Stimulated activated CD8-positive, alpha-beta memory T cell treated with anti-CD3 and anti-CD28 coated beads, Interleukin-15, amount 100 ng/mL, for 4 hours (primary cell): ENCODE results near the gene ZRANB3.
"Not testable (repeated sequence)": the region's sequence is repeated elsewhere in the genome, so short reads cannot be mapped to it uniquely, and the experiment has no call there.

Experiments used
- DNase-seq, 2 donors: peaks; one replicate each; pipeline ENCODE4 v3.0.0-alpha.2; 2020; ENCODE audit warnings: low read depth in 2 of 2

Gene ZRANB3

DNA sequence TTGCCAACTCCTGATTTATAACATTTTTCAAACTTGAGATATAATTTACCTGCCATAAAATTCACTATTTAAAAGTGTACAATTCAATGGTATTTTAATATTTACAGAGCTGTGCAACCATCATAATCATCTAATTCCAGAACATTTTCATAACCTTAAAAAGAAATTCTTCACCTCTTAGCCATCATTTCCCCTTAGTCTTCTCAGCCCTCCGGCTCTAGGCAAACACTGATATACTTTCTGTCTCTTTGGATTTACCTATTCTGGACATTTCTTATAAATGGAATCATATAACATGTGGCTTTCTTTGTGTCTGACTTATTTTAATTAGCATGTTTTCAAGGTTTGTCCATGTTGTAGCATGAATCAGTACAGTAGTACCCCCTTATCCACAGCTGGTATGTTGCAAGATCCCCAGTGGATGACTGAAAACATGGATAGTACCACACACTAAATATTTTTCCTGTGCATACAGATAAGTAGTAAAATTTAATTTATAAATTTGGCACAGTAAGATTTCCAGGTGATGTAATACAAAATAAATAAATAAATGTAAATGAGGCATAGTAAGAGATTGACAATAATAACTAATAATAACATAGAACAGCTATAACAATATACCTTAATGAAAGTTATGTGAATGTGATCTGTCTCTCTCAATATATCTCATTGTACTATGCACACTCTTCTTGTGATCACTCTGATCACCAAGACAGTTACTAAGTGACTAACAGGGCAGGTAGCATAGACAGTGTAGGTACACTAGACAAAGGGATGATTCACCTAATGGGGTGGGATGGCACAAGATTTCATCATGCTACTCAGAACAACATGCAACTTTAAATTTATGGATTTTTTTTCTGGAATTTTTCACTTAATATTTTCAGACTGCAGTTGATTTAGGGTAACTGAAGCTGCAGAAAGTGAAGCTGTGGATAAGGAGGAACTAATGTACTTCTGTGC, 405.8 kb downstream of the ZRANB3 start:
- no peak for DNase-seq

DNA sequence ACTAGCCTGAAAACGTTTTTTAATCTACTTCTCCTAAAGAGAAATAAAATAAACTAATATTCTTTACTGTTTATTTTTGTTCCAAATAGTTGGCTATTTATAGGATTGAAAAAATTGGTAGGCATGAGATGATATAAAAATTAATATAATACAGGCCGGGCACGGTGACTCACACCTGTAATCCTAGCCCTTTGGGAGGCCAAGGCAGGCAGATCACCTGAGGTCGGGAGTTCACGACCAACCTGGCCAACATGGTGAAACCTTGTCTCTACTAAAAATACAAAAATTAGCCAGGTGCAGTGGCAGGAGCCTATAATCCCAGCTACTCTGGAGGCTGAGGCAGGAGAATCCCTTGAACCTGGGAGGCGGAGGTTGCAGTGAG, 409.4 kb downstream of the ZRANB3 start:
- DNase-seq = not testable (repeated sequence)

DNA sequence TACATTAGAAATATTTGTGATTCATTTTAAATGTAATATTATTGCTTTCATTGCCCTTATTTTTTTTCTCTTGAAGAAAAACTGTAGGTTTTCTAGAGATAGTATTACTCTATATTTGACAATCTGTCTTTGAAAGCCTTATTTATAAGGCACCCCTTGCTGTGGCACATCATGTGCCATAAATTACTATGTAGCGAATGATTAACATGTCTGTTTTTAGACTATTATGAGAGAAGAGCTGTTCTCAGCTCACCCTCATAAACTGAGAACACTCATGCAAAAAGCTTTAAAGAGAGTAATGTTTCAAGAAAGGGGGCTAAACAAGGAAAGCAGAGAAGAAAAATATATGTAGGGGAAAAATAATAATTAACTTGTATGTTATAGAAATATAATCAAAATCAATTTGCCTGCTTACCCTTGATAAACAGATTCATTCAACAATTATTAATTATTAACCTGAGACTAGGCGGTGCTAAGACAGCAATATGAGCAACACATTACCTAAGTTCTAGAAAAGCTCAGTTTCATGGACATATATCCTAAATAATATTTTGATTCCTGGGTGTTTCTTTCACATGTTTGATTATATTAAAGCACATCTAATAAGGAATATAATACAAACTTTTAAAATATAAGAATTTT, 409.9 kb downstream of the ZRANB3 start:
- DNase-seq = no peak

DNA sequence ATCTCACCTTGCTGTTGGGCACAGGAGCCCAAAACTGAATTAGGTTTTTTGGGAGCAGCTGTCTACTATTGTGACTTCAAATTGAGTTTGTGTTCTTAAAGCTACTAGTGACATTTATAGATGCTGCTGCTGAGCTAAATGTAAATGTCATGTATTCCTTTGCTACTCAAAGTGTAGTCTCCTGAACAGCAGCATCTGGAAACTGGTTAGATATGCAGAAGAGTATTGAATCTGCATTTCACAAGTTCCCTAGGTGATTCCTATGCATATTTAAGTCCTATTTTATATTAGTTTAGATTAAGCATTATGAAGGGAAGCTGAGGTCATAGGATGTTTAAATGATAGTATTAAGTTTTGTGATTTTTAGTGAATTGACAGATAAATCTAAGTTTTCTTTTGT, 411.4 kb downstream of the ZRANB3 start:
- DNase-seq = no peak

DNA sequence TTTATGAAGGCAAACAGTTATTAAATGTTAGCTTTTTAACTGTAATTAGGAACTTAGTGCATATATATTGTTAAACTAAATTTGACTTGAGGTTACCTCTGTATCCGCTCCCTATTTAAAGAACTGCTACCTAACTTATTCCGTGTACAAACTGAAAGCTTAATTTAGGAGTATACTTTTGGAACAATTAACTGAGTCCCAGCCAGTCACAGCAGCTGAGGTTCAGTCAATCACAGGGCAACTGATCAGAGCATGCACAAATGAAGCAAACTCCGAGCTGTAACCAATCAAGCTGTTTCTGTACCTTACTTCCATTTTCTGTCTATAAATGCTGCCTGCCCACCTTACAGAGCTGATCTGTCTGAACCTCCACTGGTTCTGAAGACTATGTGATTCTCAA, 417.7 kb downstream of the ZRANB3 start:
- DNase-seq = no peak

DNA sequence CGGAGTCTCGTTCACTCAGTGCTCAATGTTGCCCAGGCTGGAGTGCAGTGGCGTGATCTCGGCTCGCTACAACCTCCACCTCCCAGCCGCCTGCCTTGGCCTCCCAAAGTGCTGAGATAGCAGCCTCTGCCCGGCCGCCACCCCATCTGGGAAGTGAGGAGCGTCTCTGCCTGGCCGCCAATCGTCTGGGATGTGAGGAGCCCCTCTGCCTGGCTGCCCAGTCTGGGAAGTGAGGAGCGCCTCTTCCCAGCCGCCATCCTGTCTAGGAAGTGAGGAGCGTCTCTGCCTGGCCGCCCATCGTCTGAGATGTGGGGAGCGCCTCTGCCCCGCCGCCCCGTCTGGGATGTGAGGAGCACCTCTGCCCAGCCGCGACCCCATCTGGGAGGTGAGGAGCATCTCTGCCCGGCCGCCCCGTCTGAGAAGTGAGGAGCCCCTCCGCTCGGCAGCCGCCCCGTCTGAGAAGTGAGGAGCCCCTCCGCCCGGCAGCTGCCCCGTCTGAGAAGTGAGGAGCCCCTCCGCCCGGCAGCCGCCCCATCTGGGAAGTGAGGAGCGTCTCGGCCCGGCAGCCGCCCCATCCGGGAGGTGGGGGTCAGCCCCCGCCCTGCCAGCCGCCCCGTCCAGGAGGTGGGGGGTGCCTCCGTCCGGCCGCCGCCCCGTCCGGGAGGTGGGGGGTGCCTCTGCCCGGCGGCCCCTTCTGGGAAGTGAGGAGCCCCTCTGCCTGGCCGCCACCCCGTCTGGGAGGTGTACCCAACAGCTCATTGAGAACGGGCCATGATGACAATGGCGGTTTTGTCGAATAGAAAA, 425.3 kb downstream of the ZRANB3 start:
- DNase-seq = not testable (repeated sequence)

DNA sequence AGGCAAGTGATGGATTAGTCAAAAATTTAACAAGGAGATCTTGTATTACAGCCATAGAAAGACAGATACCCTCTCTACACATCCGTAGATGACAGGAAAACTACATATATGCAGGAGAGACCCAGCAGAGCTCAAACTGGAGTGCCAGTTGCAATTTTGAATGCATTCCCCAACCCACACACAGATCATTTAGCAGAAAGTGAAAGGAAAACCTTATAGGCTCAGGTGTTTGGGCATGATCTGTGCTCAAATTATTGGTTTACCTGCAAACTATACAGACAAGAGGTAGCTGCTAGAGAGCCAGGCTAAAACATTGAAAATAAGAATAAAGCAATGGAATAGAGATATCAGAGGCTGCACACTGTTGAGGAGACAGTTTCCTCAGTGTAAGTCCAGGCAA, 427.2 kb downstream of the ZRANB3 start:
- no peak for DNase-seq

DNA sequence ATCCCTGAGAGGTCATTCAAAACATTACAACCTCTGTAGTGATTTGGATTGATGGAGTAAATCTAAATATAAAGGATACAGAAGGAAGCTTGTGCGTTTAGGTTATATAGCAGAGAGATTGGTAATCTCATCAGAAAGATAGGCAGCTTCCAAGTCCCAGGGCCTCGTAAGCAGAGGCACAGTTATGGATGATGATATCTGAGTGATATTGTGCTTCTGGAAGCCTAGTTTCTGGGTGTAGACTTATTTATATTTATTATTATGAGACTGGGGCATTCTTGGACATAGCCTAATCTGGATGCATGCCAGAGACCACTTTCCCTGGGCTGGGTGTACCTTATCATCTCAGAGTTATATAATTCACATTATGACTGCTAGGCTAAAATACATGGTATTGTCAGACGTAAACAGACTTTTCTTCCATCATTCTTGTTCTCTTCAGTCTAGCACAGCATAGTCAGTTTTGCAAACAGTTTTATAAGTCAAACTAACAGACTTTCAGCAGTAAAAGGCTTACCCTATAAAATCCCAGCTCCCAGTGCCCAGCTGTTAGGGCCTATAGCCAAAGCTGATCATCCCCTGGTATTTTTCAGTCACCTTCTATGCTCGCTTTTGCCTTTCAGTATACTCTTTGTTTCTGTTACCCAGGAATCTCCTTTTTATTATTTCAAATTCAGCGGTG, 431.1 kb downstream of the ZRANB3 start:
- no peak for DNase-seq

DNA sequence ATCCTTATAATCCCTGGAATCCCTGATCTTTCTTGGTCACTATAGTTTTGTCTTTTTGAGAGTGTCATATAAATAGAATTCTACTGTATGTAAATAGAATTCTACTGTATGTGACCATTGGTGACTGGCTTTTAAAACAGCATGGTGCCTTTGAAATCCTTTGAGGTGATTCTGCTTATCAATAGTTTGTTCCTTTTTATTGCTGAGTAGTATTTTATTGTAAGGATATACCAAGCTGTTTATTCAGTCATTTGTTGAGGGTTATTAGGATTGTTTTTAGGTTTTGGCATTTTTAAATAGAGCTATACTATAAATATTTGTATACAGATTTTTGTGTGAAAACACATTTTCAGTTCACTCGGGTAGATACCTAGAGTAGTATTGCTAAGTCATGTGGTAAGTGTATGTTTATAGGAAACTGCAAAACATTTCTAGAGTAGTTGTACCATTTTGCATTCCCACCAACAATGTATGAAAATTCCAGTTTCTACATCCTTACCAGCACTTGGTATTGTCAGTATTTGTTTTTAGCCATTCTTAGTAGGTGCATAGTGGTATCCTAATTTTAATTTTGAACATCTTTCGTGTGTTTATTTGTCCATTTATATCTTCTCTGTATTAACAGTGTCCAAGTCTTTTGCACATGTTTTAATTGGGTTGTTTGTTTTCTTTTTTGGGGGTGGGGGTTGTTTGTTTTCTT, 433.3 kb downstream of the ZRANB3 start:
- DNase-seq = no peak

DNA sequence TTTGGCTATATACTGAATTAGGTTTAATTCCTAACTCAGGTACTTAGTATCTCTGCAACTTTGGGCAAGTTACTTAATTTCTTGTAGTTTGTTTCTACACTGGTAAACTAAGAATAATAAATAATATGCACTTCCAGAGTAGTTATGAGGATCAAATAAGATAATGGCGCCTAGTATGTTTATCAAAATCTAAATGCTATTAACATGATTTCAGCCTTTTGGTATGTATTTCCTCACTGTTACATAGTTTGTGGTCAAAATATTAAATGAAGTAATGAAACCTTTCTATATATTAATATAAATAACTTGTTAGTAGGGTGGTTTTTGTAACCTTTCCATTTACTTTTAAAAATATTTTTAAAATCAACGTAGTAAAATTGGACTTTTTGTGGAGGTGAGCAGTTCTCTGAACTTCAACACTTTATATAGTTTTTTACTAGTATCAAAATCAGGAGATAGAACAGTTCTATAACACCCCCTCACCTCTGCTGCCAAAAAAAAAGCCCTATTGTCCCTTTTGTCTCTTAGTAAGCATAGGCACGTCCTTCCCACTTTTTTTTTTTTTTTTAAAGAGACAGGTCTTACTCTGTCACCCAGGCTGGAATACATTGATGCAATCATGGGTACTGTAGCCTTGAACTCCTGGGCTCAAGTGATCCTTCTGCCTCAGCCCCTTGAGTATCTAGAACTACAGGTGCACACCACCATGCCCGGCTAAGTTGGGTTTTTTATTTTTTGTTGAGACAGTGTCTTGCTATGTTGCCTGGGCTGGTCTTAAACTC, 434.2 kb downstream of the ZRANB3 start:
- no peak for DNase-seq

DNA sequence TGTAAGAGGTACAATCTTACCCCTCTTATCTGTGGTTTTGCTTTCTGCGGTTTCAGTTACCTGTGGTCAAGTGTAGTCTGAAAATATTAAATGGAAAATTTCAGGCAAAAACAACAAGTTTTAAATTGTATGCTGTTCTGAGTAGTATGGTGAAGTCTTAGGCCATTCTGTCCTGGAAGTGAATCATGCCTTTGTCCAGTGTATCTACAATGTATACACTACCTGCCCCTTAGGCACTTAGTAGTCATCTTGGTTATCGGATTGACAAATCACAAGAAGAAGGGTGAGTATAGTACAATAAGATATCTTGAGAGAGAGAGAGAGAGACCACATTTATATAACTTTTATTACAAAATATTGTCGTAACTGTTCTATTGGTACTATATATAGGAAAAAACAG, 435.4 kb downstream of the ZRANB3 start:
- DNase-seq = no peak

DNA sequence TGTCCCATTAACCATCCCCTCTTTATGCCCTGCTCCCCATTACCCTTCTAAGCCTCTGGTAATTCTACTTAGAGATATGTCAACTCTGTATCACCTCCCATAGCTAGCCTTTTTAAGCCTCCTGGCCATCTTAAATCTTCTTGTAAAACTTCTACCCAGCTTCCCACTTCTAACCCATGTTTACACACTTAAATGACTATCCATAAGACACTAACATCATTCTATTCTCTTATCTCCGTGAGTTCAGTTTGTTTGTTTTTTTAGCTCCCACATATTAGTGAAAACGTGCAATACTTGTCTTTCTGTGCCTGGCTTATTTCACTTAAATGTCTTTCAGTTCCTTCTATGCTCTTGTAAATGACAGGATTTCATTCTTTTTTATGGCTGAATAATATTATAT, 436.5 kb downstream of the ZRANB3 start:
- DNase-seq = no peak

DNA sequence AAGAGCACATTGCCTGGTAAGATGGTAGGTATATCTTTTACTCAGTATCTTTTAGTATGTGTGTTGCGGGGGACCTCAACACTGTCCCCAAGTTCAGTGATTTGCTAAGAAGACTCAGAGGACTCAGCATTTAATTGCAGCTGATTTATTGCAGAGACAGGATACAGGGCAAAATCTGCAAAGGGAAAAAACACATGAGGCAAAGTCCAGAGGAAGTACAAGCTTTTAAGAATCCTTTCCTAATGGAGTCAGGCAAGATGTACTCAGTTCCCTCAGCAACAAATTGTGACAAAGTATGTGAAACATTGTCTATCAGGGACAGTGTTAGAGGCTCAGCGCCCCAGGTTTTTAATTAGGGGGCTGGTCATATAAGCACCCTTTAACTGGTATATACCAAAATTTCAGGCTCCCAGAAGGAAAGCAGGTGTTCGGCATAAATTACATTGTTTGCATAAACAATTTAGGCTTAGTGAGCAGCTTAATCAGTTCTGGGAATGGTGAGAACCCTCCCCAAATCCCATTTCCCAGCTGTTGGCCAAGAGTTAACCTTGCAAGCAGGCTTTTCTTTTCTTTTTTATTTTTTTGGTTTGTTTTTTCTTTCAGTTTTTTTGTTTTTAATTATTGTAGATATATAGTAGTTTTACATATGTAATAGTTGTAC, 437.2 kb downstream of the ZRANB3 start:
- DNase-seq = no peak

DNA sequence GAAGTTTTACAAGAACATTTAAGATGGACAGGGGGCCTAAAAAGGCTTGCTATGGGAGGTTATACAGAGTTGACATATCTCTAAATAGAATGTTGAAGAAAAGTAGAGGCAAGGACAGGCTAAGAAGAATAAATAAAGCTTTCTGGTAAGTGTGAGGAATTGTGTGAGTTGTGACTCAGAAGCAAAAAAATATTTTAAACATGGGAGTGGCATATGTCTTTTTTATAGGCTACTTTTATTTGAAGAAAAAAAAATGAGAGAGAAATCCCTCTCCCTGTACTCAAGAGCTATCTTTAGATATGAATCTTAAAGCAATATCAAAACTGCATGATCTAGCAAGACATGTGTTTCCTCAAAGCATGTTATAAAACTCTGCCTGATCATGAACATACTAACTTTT, 437.8 kb downstream of the ZRANB3 start:
- DNase-seq = no peak

DNA sequence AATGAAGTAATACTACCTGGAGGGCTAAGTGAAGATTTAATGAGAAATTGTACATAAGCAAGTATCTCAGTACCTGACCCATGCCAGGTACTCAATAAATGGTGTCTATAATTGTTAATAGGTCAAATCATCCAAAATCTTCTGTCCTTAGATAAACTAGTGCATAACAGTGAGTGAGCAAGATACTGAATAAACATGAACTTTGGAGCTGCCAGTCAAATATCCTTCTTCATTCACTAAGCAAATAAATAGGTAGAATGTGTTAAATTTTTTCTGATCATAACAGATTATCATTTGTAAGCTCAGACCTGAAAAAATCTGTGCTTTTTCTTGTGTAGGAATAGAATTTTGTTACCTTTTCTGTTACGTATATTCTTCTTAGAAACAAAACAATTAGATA, 439.3 kb downstream of the ZRANB3 start:
- DNase-seq = no peak

DNA sequence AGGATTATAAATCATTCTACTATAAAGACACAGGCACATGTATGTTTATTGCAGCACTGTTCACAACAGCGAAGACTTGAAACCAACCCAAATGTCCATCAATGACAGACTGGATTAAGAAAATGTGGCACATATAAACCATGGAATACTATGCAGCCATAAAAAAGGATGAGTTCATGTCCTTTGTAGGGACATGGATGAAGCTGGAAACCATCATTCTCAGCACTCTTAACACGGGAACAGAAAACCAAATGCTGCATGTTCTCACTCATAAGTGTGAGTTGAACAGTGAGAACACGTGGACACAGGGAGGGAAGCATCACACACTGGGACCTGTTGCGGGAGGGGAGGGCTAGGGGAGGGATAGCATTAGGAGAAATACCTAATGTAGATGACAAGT, 441.4 kb downstream of the ZRANB3 start:
- not testable (repeated sequence) for DNase-seq
